ENCODE measurements around the gene OPN1SW.

OPN1SW gene

GRCh38 chr7:128800567-128800966, 25.0 kb upstream of the OPN1SW start:
- DNase-seq = no peak
- TF ChIP-seq CTCF (IDR thresholded peaks at IDR 0.05; ENCODE audit: low read length) (no peak), EZH2phosphoT487 (IDR thresholded peaks at IDR 0.05; ENCODE audit: low read length) (no peak), EZH2 (optimal IDR thresholded peaks at IDR 0.05; ENCODE audit: low read depth, low read length) (no peak)
- Histone ChIP-seq H3K9me3 (replicated peaks; ENCODE audit: insufficient read depth, low read length) (no peaks in the 10 kb centered on the region), H3K4me1 (ENCODE audit: low read length) (no peaks in the 10 kb centered on the region), H3K27me3 (replicated peaks; ENCODE audit: insufficient read depth, low read length) (no peaks in the 10 kb centered on the region), H4K20me1 (ENCODE audit: insufficient read depth, low read length) (no peaks in the 10 kb centered on the region), H3K4me3 (ENCODE audit: low read length) (no peak overlapping the region), H3F3A (ENCODE audit: insufficient read depth, low read length) (no peaks in the 10 kb centered on the region), H3K36me3 (replicated peaks; ENCODE audit: insufficient read depth, low read length) (no peaks in the 10 kb centered on the region), H3K4me2 (ENCODE audit: low read depth, low read length) (no peak overlapping the region), H3K9me2 (replicated peaks; ENCODE audit: insufficient read depth, low read length) (no peaks in the 10 kb centered on the region), H3K27ac (ENCODE audit: low read length) (no peak overlapping the region), H3K9ac (ENCODE audit: low read length) (no peak overlapping the region), H2AFZ (ENCODE audit: low read length) (no peak overlapping the region), H3K79me2 (ENCODE audit: low read length) (no peaks in the 10 kb centered on the region)

GRCh38 chr7:128799451-128799850, 23.9 kb upstream of the OPN1SW start:
- no peaks in the 10 kb centered on the region for H3K27me3 ChIP-seq (replicated peaks; ENCODE audit: insufficient read depth, low read length)
- H3K9me2 ChIP-seq (replicated peaks; ENCODE audit: insufficient read depth, low read length) = no peaks in the 10 kb centered on the region
- H3K27ac ChIP-seq (ENCODE audit: low read length) = no peak overlapping the region
- no peaks in the 10 kb centered on the region for H4K20me1 ChIP-seq (ENCODE audit: insufficient read depth, low read length)
- TF ChIP-seq EZH2 (optimal IDR thresholded peaks at IDR 0.05; ENCODE audit: low read depth, low read length) = no peak
- TF ChIP-seq CTCF (IDR thresholded peaks at IDR 0.05; ENCODE audit: low read length) = no peak
- no peak for TF ChIP-seq EZH2phosphoT487 (IDR thresholded peaks at IDR 0.05; ENCODE audit: low read length)
- no peaks in the 10 kb centered on the region for H3K4me1 ChIP-seq (ENCODE audit: low read length)
- H3K36me3 ChIP-seq (replicated peaks; ENCODE audit: insufficient read depth, low read length) = no peaks in the 10 kb centered on the region
- no peaks in the 10 kb centered on the region for H3F3A ChIP-seq (ENCODE audit: insufficient read depth, low read length)
- no peaks in the 10 kb centered on the region for H3K79me2 ChIP-seq (ENCODE audit: low read length)
- no peak for DNase-seq
- no peak overlapping the region for H3K9ac ChIP-seq (ENCODE audit: low read length)
- no peak overlapping the region for H3K4me3 ChIP-seq (ENCODE audit: low read length)
- H2AFZ ChIP-seq (ENCODE audit: low read length) = no peak overlapping the region
- H3K9me3 ChIP-seq (replicated peaks; ENCODE audit: insufficient read depth, low read length) = no peaks in the 10 kb centered on the region
- H3K4me2 ChIP-seq (ENCODE audit: low read depth, low read length) = no peak overlapping the region

GRCh38 chr7:128796327-128796726, 20.7 kb upstream of the OPN1SW start:
- H3K27ac ChIP-seq (ENCODE audit: low read length) = no peak overlapping the region
- no peaks in the 10 kb centered on the region for H3K9me2 ChIP-seq (replicated peaks; ENCODE audit: insufficient read depth, low read length)
- H3K4me1 ChIP-seq (ENCODE audit: low read length) = no peaks in the 10 kb centered on the region
- H4K20me1 ChIP-seq (ENCODE audit: insufficient read depth, low read length) = no peaks in the 10 kb centered on the region
- H3K36me3 ChIP-seq (replicated peaks; ENCODE audit: insufficient read depth, low read length) = no peaks in the 10 kb centered on the region
- no peaks in the 10 kb centered on the region for H3F3A ChIP-seq (ENCODE audit: insufficient read depth, low read length)
- H3K9me3 ChIP-seq (replicated peaks; ENCODE audit: insufficient read depth, low read length) = no peaks in the 10 kb centered on the region
- TF ChIP-seq EZH2 (optimal IDR thresholded peaks at IDR 0.05; ENCODE audit: low read depth, low read length) (no peak), CTCF (IDR thresholded peaks at IDR 0.05; ENCODE audit: low read length) (no peak), EZH2phosphoT487 (IDR thresholded peaks at IDR 0.05; ENCODE audit: low read length) (no peak)
- no peak overlapping the region for H3K4me2 ChIP-seq (ENCODE audit: low read depth, low read length)
- no peak overlapping the region for H2AFZ ChIP-seq (ENCODE audit: low read length)
- DNase-seq = no peak
- no peak overlapping the region for H3K9ac ChIP-seq (ENCODE audit: low read length)
- H3K4me3 ChIP-seq (ENCODE audit: low read length) = no peak overlapping the region
- no peaks in the 10 kb centered on the region for H3K79me2 ChIP-seq (ENCODE audit: low read length)
- no peaks in the 10 kb centered on the region for H3K27me3 ChIP-seq (replicated peaks; ENCODE audit: insufficient read depth, low read length)
